NCI-H446 treated with DMSO at 0.1 percent for 48 hours (cell line): ENCODE data around the gene GDAP1L1.
"Not testable (repeated sequence)": the region's sequence is repeated elsewhere in the genome, so short reads cannot be mapped to it uniquely, and the experiment has no call there.

Experiments used
- DNase-seq: peaks from one replicate; lab custom pipeline; 2025; lab: John Stamatoyannopoulos, UW

GDAP1L1 gene

DNA sequence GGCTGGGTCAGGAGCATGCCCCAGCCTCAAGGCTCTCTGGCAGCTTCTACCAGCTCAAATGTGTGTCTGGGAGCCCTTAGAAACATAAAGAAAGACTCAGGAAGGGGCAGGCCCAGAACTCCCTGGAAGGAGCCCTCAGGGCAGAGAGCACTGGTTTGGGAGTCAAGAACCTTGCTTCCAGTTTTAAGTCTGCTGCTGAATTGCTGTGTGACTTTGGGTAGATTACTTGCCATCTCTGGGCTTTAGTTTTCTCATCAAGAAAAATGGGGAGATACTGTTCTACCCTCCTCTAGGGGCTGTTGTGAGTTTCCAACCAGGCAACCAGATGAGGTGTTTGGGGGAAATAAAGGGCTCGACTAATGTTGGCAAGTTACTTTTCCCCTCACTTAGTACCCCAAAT is 8.8 kb downstream of the GDAP1L1 start:
- no peak for DNase-seq

DNA sequence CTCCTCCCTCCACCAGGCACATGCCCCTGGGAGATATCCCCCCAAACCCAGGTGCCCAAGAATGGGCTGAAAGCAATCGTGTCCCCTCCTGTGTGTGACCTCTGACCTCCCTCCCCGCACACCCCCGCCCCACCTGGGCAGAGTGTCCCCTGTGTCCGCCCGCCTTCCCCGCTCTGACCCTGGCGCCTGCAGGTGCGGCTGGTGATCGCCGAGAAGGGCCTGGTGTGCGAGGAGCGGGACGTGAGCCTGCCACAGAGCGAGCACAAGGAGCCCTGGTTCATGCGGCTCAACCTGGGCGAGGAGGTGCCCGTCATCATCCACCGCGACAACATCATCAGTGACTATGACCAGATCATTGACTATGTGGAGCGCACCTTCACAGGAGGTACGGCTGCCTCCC is 9.9 kb downstream of the GDAP1L1 start:
- no peak for DNase-seq

DNA sequence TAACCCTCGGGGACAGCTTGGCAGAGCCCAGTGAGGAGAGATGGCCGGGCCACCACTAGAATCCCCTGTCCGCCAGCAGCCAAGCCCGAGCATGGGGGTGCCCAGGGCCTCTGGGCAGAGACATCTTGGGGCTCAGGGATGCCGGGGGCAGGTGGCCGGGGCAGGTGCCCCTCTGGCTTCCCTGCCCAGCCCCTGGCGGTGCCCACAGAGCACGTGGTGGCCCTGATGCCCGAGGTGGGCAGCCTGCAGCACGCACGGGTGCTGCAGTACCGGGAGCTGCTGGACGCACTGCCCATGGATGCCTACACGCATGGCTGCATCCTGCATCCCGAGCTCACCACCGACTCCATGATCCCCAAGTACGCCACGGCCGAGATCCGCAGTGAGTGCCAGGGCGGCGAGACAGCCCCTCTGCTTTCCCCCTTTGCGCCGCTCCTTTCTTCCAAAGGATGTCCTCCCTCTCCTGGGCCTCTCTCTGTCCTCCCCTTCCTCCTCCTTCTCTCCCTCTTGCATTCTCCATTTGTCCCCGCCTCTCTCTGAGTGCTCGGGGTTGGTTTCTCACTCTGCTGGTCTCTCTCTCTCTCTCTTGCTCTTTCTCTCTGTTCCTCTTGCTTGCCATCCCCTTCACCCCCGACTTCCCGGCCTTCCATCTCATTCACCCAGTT is 11.2 kb downstream of the GDAP1L1 start:
- DNase-seq, result no peak

DNA sequence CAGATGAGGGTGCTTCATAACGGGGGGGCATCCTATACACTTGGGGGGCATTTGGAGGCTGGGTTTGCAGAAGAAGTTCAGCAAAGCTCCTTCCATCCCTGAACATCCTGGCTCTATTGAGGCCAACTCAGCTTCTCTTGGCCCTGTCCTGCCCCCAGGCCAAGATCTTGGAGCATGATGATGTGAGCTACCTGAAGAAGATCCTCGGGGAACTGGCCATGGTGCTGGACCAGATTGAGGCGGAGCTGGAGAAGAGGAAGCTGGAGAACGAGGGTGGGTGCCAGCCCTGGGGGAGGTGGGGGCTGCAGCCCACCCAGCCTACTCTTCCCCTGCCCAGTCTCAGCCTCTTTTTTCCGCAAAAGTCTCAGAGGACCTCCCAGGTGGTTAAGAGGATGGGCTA is 17.2 kb downstream of the GDAP1L1 start:
- DNase-seq, result no peak

DNA sequence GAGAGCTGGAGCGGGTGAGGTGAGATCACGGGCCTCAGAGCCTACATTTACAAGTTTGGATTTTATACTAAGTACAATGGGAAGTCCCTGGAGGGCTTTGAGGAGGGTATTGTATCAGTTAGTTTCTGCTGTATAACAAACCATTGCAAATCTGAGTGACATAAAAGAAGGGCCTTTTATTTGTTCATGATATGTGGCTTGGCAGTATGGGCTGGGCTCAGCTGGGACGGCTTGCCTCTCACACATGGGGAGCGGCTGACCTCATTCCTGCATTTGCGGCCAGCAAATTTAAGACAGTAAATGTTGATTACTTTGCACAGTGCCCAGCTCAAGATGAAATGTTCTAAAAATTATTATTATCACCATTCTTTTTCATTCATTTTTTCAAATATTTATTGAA is 21.7 kb downstream of the GDAP1L1 start:
- DNase-seq, result no peak

GRCh38 chr20:44271915-44272663 is 25.0 kb downstream of the GDAP1L1 start:
- no peak for DNase-seq

DNA sequence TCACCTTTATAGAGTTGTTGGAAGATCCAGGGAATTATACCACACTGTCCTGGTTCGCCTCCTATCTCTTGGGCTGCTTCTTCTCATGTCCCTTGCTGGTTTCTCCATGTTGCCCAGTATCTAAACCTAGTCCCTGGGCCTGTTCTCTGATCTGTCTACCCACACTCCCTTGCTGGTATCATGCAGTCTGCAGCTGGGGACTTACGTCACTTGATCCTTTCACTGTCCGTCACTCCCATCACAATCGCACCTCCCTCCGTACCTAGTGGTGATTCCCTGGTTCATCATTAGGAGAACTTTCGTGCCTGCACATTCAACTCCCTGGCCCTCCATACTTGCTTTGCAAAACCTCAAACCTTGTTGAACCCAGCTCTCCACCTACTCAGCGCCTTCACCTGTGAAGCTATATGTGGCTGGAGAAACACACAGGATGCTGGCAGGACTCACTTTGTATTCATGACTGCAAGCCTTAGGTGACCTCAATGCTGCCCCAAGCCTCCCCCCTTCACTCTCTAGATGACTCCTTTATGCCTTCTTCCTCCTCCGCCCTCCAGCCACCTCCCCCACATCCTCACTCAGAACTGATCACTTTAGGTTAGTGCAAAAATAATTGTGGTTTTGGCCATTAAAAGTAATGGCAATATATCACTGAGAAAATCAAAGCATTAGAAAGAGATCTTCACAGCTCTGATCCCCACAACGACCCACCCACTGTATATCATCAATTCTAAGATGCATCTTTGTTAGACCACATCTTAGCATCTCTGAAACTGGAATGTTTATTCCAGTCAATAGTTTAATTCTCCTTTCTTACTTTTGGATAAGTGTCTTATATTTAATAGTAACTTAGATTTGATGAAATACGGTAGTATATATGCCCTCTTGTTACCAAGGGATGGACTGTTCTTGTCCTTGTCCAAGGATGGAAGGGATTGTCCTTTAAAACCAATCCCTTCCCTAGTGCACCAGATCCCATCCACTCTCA is 26.4 kb downstream of the GDAP1L1 start:
- DNase-seq, result no peak

DNA sequence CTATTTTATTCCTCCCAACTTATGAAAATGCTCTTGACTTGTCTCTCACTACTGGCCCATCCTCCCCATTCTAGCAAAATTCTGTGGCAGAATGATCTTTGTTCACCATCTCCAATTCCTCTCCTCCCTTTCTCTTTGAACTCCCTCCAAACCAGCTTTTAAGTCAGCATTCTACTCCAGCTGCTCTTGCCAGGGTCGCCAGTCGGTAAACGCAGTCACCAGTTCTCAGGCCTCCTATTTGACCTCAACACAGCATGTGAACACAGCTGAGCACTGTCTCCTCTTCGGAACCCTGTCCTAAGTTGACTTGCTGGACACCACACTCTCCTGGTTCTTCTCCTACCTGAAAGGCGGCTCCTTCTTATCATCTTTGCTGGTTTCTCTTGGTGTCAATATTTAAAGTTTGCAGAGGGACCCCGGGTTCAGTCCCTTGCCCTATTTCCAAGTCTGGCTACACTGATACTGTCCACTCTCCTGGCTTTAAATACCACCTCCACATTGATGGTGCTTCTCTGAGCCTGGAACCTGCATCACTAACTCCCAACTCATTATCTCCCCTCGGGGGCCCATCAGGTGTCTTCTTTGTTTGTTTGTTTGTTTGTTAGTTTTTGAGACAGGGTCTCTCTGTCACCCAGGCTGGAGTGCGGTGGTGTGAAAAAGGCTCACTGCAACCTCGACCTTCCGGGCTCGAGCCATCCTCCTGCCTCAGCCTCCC is 27.4 kb downstream of the GDAP1L1 start:
- DNase-seq, result no peak

DNA sequence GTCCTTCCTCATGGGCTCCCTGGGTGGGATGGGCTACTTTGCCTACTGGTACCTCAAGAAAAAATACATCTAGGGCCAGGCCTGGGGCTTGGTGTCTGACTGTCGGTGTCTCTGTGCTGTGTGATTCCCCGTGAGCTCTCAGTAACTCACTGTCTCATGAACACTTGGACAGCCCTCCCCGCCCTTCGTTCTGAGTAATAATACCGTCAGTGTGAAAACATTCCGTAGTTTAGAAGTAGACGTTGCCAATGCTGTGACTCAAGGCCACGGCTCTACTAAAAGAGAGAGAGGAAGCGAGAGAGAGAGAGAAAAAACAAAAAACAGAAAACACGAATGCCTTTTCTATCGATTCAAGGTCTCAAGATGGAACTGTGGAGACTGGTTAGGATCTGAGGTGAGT is 32.1 kb downstream of the GDAP1L1 start:
- no peak for DNase-seq

- DNase-seq, result no peak
Observed at GRCh38 chr20:44280387-44280786, 33.3 kb downstream of the GDAP1L1 start.

- no peak for DNase-seq
Observed at GRCh38 chr20:44282192-44282591, 35.1 kb downstream of the GDAP1L1 start.

GRCh38 chr20:44284032-44284431 is 36.9 kb downstream of the GDAP1L1 start:
- no peak for DNase-seq

DNA sequence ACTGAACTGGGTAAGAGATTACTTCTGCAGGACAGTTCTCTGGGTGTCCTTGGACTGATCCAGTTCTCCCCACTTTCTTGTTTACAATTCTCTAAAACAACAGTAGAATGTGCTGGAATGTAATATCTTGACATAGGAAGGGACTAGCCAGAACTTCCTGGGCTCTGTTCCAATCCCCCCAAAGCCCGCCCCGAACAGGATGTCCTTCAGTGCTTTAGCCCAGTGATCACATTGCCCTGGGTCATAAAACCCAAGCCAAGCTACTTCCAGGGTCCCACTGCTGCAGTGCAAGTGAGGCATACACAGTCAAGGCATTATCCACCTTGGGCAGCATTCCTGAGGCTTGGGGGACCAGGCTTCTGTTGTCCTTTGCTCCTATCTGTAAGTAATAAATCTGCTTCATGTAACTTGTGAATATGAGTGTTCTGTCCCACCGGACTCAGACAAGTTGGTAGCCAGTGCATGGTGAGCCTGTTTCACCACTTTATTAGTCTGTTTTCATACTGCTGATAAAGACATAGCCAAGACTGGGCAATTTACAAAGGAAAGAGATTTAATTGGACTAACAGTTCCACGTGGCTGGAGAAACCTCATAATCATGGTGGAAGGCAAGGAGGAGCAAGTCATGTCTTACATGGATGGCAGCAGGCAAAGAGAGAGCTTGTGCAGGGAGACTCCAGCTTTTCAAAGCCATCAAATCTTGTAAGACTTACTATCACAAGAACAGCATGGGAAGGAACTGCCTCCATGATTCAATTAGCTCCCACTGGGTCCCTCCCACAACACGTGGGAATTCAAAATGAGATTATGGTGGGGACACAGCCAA is 40.4 kb downstream of the GDAP1L1 start:
- no peak for DNase-seq

DNA sequence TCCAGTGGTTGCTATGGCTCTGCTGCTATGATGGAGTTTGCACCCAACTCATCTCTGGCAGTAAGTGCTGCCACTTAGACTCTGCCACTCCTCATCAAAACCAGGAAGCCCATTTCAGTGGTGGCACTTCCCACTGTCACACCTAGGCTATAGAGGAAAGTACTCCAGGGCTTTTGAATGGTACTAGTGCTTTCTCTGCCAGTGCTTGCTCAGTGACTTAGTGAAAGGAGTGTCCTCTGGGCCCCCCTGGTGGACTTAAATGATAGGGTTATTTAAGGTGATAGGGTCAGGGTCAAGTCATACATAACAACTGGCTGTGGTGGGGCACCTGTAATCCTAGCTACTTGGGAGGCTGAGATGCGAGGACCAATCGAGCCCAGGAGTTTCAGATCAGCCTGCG is 41.1 kb downstream of the GDAP1L1 start:
- DNase-seq, result no peak

DNA sequence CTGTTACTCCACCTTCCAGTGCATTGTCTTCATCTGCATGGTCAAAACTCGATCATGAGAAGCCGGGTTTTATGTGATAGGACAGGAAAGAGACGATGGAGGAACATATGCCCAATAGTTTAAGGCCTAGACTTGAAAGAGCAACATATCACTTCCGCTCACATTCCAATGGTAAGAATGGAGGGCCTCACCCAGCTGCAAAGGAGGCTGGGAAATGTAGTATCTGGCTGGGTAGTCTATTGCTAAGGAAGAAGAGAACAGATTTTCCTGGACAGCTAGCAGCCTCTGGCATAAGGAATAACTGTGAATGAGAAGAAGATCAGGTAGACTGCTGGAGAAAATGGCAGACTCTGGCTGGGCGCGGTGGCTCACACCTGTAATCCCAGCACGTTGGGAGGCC is 44.6 kb downstream of the GDAP1L1 start:
- no peak for DNase-seq

- no peak for DNase-seq
Observed at GRCh38 chr20:44296011-44296410, 48.9 kb downstream of the GDAP1L1 start.

DNA sequence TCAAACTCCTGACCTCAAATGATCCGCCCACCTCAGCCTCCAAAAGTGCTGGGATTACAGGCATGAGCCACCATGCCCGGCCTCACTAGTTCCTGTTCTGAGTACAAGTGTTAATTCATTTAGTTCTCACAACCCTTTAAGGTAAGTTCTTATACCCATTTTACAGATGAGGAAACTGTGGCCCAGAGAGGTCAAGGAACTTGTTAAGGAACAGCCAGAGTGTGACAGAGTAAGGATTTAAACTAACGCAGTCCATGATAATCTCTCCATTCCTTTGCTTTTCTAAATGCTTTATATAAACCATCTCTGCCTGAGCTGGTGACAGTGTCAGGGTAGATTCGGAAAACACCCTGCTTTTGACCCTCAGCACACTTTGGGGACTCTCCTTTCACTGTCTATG is 50.6 kb downstream of the GDAP1L1 start:
- DNase-seq, result no peak

DNA sequence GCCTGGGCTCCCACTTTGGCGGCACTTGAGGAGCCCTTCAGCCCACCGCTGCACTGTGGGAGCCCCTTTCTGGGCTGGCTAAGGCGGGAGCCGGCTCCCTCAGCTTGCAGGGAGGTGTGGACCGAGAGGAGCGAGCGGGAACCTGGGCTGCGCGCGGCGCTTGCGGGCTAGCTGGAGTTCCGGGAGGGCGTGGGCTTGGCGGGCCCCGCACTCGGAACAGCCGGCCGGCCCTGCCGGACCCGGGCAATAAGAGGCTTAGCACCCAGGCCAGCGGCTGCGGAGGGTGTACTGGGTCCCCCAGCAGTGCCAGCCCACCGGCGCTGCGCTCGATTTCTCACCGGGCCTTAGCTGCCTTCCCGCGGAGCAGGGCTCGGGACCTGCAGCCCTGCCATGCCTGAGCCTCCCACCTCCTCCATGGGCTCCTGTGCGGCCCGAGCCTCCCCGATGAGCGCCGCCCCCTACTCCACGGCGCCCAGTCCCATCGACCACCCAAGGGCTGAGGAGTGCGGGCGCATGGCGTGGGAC is 52.0 kb downstream of the GDAP1L1 start:
- not testable (repeated sequence) for DNase-seq

DNA sequence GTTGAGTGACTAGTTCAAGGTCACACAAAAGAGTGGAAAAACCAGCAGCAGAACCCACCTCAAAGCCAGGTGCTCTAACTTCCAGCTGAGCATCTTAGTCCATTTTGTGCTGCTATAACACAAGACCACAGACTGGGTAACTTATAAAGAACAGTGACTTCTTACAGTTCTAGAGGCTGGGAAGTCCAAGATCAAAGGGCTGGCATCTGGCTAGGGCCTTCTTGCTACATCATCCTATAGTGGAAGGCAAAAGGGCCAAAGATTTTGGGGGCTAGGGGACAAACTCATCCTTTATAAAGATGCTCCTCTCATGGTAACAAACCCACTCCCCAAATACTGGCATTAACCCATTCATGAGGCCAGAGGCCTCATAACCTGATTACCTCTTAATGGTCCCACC is 54.2 kb downstream of the GDAP1L1 start:
- DNase-seq, result no peak

DNA sequence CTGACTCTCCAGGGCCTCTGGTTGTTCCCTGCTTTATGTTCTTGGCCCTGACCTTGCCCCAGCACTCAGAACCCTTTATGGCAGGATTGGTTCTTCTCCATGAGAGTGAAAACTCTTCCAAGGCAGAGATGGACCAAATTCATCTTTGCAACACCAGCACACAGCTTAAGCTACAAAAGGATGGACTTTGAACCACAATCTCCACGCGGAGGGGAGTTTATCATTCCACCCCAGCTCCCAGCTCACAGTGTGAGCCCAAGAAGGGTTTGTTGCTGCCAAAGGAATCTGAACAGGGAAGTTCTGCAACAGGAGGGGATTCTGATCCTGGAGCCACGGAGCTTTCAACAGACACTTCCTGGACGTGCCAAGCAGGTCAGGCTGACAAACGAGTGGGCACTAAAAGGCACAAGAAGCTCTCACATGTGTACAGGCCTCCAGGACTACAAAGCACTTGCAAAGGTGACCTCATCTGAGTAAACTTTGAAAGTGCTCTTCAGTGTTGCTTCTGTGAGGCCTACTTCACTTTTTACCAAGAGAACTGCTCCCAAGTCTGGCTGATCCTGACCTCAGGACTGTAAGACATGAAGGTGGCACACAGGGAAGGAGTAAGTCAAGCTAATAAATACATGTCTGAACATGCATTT is 55.0 kb downstream of the GDAP1L1 start:
- no peak for DNase-seq
